Epithelial cell of proximal tubule (primary cell): ENCODE results near the gene SLC2A1. TPM values are rescaled to one million over a fixed set of nuclear protein-coding genes. Genes with fewer than 3 reads are reported as not detected.

Experiments
- DNase-seq: peaks from one replicate; pipeline ENCODE4 v3.0.0-alpha.2; 2011; ENCODE audit warnings: low read depth
- H3K4me3 ChIP-seq: 2 replicates; pipeline ENCODE4 v1.5.1; 2011; ENCODE audit warnings: low read depth, mild to moderate bottlenecking, low read length
- CTCF ChIP-seq: conservative IDR thresholded peaks from 2 replicates; pipeline ENCODE4 v1.5.1; 2012; ENCODE audit warnings: low read depth, mild to moderate bottlenecking, low read length
- total RNA-seq: library from RNA; depleted of rRNA; stranded (reverse); fragments of >200 nt; gene quantifications from 2 replicates; pipeline ENCODE4 v1.2.3, GENCODE V29; 2015

SLC2A1 gene
- total RNA-seq, 1 donor from 2014 or later = 598 TPM

GRCh38 chr1:42941640-42942330 is 16.9 kb downstream of the SLC2A1 start:
- DNase-seq = no peak
- TF ChIP-seq CTCF = no peak
- H3K4me3 ChIP-seq = no peak overlapping the region

GRCh38 chr1:42940851-42941639 is 17.6 kb downstream of the SLC2A1 start:
- no peak overlapping the region for H3K4me3 ChIP-seq
- peak; percentile 94 for DNase-seq
- no peak for TF ChIP-seq CTCF

- no peak for DNase-seq
- TF ChIP-seq CTCF = no peak
- no peak overlapping the region for H3K4me3 ChIP-seq
Observed at GRCh38 chr1:42938645-42939615, 19.7 kb downstream of the SLC2A1 start.

- H3K4me3 ChIP-seq = no peak overlapping the region
- DNase-seq = no peak
- no peak for TF ChIP-seq CTCF
Observed at GRCh38 chr1:42937836-42938644, 20.6 kb downstream of the SLC2A1 start.

- H3K4me3 ChIP-seq = no peak overlapping the region
- DNase-seq = peak; percentile 80
Observed at GRCh38 chr1:42937141-42937696, 21.4 kb downstream of the SLC2A1 start.

More at GRCh38 chr1:42937141-42937696, 21.4 kb downstream of the SLC2A1 start:
- peak; percentile 33 for TF ChIP-seq CTCF
